PC-9 (cell line): ENCODE data around the gene PARVG. TPM values are rescaled to one million over a fixed set of nuclear protein-coding genes. Genes with fewer than 3 reads are reported as not detected.

Experiments
- BruUV-seq: library from RNA; stranded (reverse); fragments of 400-500 nt; replicated peaks from 2 replicates; lab custom pipeline; 2021; lab: Mats Ljungman, UMichigan
- CTCF ChIA-PET: fragments of 300-600 bp; sonication (Branson Sonifier 250); formaldehyde crosslinking; loops from one replicate; lab custom pipeline; 2022; ENCODE audit warnings: antibody characterized with exemption; lab: Charles Lee
- POLR2A ChIA-PET: fragments of 300-600 bp; sonication (Branson Sonifier 250); formaldehyde crosslinking; loops from one replicate; lab custom pipeline; 2022; ENCODE audit warnings: antibody characterized with exemption; ENCODE audit not compliant: unreplicated experiment; lab: Charles Lee
- DNase-seq, 2 experiments: peaks; one replicate each; pipeline versions ENCODE4 v3.0.0 to v3.0.0-alpha.2; 2015 to 2022; ENCODE audit warnings: mixed read lengths in 1 of 2
- H2AFZ ChIP-seq: fragments of 200-600 bp; sonication (generic); 2 replicates; pipeline ENCODE4 v1.8.1; 2017; ENCODE audit warnings: antibody characterized with exemption
- H3F3A ChIP-seq: fragments of 200-600 bp; sonication (generic); 2 replicates; pipeline ENCODE4 v1.8.1; 2017; ENCODE audit warnings: antibody characterized with exemption, mild to moderate bottlenecking, low read depth; ENCODE audit not compliant: insufficient read depth
- H3K27ac ChIP-seq: fragments of 200-600 bp; sonication (generic); 2 replicates; pipeline ENCODE4 v1.6.1; 2016; ENCODE audit warnings: mixed run types
- H3K27me3 ChIP-seq: fragments of 200-600 bp; sonication (generic); 2 replicates; pipeline ENCODE4 v1.6.1; 2016; ENCODE audit warnings: low read depth, mixed run types; ENCODE audit not compliant: insufficient read depth
- H3K36me3 ChIP-seq: fragments of 200-600 bp; sonication (generic); 2 replicates; pipeline ENCODE4 v1.6.1; 2016; ENCODE audit warnings: low read depth, mixed run types
- H3K4me1 ChIP-seq: fragments of 200-600 bp; sonication (generic); replicated peaks from 2 replicates; pipeline ENCODE4 v1.6.1; 2016; ENCODE audit warnings: mixed run types; ENCODE audit not compliant: insufficient read depth
- H3K4me2 ChIP-seq: fragments of 200-600 bp; sonication (generic); 2 replicates; pipeline ENCODE4 v1.6.1; 2017; ENCODE audit warnings: mixed run types
- H3K4me3 ChIP-seq: fragments of 200-600 bp; sonication (generic); 2 replicates; pipeline ENCODE4 v1.6.1; 2016; ENCODE audit warnings: mixed run types
- H3K79me2 ChIP-seq: fragments of 200-600 bp; sonication (generic); 2 replicates; pipeline ENCODE4 v1.6.1; 2017; ENCODE audit warnings: low read depth, mixed run types
- H3K9me2 ChIP-seq: fragments of 200-600 bp; sonication (generic); 2 replicates; pipeline ENCODE4 v1.8.1; 2017; ENCODE audit warnings: mild to moderate bottlenecking; ENCODE audit not compliant: insufficient read depth
- H3K9me3 ChIP-seq: fragments of 200-600 bp; sonication (generic); 2 replicates; pipeline ENCODE4 v1.8.1; 2016; ENCODE audit warnings: low read depth; ENCODE audit not compliant: insufficient read depth
- H4K20me1 ChIP-seq: fragments of 200-600 bp; sonication (generic); 2 replicates; pipeline ENCODE4 v1.8.1; 2017; ENCODE audit not compliant: insufficient read depth
- EZH2 ChIP-seq: fragments of 200-600 bp; sonication (generic); IDR thresholded peaks from 2 replicates; pipeline ENCODE4 v1.8.0; 2017; ENCODE audit warnings: antibody characterized with exemption, low read depth
- intact Hi-C: fragments of 100-400 bp; cut with micrococcal nuclease; formaldehyde crosslinking; loops from one replicate; pipeline ENCODE4 v1.10.0; 2022; ENCODE audit not compliant: unreplicated experiment
- total RNA-seq: library from RNA; stranded (reverse); gene quantifications from 2 replicates; pipeline ENCODE4 v1.2.3, GENCODE V29; 2021
- TF ChIP-seq, protein P1 (sequence below): fragments of 200-600 bp; sonication (generic); conservative IDR thresholded peaks from 2 replicates; pipeline ENCODE4 v1.6.1; 2017; ENCODE audit warnings: mixed run types, antibody characterized with exemption, mild to moderate bottlenecking, moderate library complexity

PARVG gene
- total RNA-seq, 1 experiment from 2014 or later: not detected

DNA sequence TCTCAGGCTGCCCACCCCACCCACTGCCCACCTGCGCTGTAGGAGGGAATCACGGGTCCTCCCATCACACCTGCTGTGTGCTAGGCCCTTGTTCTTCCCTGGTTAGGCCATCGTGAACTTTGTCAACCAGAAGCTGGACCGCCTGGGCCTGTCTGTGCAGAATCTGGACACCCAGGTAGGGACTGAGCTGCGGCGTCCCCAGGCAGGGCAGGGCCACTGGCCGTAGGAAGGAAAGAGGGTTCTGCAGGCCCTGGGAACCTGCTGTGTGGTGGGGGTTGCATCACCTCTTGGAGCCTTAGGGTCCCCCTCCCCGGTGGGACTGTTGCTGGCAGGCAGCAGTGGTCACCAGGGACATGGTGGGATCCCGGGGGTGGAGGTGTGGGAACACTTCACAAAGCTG is 15.5 kb downstream of the PARVG start:
- DNase-seq: no peak
- no peak overlapping the region for H3K4me2 ChIP-seq
- H3K27me3 ChIP-seq: peaks cover 63% of the 10 kb centered on the region
- no peak overlapping the region for H3K27ac ChIP-seq
- no peaks in the 10 kb centered on the region for H3K36me3 ChIP-seq
- BruUV-seq: no TSS peak
- POLR2A ChIA-PET: interaction anchor here (0.6 kb wide), 1 partner anchor 182 kb away, joined by 3 read pairs; no protein-coding TSS in a partner anchor
- H3K9me2 ChIP-seq: no peaks in the 10 kb centered on the region
- H3K9me3 ChIP-seq: no peaks in the 10 kb centered on the region
- H2AFZ ChIP-seq: no peak overlapping the region
- intact Hi-C loops: loop anchor here (10.0 kb wide), 1 partner anchor 429 kb away; no protein-coding TSS in a partner anchor
- H3K4me1 ChIP-seq: peaks cover 26% of the 10 kb centered on the region
- CTCF ChIA-PET: no interaction called here
- no peak overlapping the region for H3K4me3 ChIP-seq
- H3F3A ChIP-seq: peaks cover 28% of the 10 kb centered on the region; the same call in 1 of the 2 replicates
- TF ChIP-seq EZH2: no peak
- TF ChIP-seq, protein P1, sequence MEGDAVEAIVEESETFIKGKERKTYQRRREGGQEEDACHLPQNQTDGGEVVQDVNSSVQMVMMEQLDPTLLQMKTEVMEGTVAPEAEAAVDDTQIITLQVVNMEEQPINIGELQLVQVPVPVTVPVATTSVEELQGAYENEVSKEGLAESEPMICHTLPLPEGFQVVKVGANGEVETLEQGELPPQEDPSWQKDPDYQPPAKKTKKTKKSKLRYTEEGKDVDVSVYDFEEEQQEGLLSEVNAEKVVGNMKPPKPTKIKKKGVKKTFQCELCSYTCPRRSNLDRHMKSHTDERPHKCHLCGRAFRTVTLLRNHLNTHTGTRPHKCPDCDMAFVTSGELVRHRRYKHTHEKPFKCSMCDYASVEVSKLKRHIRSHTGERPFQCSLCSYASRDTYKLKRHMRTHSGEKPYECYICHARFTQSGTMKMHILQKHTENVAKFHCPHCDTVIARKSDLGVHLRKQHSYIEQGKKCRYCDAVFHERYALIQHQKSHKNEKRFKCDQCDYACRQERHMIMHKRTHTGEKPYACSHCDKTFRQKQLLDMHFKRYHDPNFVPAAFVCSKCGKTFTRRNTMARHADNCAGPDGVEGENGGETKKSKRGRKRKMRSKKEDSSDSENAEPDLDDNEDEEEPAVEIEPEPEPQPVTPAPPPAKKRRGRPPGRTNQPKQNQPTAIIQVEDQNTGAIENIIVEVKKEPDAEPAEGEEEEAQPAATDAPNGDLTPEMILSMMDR: no peak
- H3K79me2 ChIP-seq: no peaks in the 10 kb centered on the region
- H4K20me1 ChIP-seq: peaks cover 10% of the 10 kb centered on the region; the same call in 1 of the 2 replicates

DNA sequence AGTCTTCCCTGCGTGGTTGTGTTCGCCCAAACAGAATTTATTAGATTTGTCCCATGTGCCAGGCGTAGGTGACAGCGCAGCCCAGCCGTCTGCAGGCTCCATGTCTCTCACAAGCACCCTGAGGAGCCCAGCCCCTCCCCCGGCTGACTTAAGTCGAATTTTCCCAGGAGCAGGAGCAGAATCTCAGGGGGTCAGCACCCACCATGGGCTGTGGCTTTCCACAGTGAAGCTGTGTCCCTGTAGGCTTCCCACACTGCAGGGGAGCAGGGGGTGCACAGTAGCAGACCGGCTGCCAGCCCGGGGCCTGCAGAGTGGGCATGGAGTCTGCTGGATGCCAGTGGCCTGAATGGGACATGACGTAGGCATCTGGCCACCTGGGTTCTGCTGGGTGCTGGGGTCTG is 16.0 kb downstream of the PARVG start:
- peaks cover 10% of the 10 kb centered on the region; the same call in 1 of the 2 replicates for H4K20me1 ChIP-seq
- TF ChIP-seq, protein P1: no peak
- TF ChIP-seq EZH2: no peak
- no peak overlapping the region for H3K4me3 ChIP-seq
- CTCF ChIA-PET: no interaction called here
- no peaks in the 10 kb centered on the region for H3K9me2 ChIP-seq
- H3F3A ChIP-seq: peaks cover 23% of the 10 kb centered on the region; the same call in 1 of the 2 replicates
- POLR2A ChIA-PET: no interaction called here
- no TSS peak for BruUV-seq
- H3K27me3 ChIP-seq: peaks cover 68% of the 10 kb centered on the region
- no peak overlapping the region for H3K27ac ChIP-seq
- no peak overlapping the region for H2AFZ ChIP-seq
- intact Hi-C loops: loop anchor here (10.0 kb wide), 1 partner anchor 428 kb away; no protein-coding TSS in a partner anchor
- H3K4me2 ChIP-seq: no peak overlapping the region
- H3K4me1 ChIP-seq: peaks cover 25% of the 10 kb centered on the region
- H3K79me2 ChIP-seq: no peaks in the 10 kb centered on the region
- DNase-seq: no peak
- H3K36me3 ChIP-seq: no peaks in the 10 kb centered on the region
- no peaks in the 10 kb centered on the region for H3K9me3 ChIP-seq

DNA sequence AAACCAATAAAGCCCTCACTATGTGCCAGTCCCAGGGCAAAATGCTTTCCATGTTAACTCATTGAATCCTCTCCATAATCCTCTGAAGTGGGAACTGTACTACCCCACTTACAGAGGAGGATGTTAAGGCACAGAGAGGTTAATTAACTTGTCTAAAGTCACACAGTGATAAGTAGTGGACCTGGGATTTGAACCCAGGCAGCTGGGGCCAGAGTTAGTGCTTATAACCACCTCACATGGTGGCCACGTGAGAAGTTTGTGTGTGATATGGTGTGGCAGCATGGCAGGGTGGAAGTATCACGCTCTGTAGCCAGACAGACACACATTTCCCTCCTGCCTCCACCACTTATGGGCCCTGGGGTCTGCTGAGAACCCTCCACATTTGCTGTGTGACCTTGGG is 16.5 kb downstream of the PARVG start:
- no peak overlapping the region for H3K4me3 ChIP-seq
- H3K27me3 ChIP-seq: peaks cover 74% of the 10 kb centered on the region
- peaks cover 18% of the 10 kb centered on the region; the same call in 1 of the 2 replicates for H3F3A ChIP-seq
- no peaks in the 10 kb centered on the region for H3K79me2 ChIP-seq
- TF ChIP-seq, protein P1: no peak
- no peak for TF ChIP-seq EZH2
- H2AFZ ChIP-seq: no peak overlapping the region
- no peaks in the 10 kb centered on the region for H3K36me3 ChIP-seq
- no peaks in the 10 kb centered on the region for H3K9me2 ChIP-seq
- no TSS peak for BruUV-seq
- no peak overlapping the region for H3K4me2 ChIP-seq
- ChIA-PET POLR2A (no interaction called here), CTCF (no interaction called here)
- H4K20me1 ChIP-seq: peaks cover 10% of the 10 kb centered on the region; the same call in 1 of the 2 replicates
- peaks cover 19% of the 10 kb centered on the region for H3K4me1 ChIP-seq
- H3K27ac ChIP-seq: no peak overlapping the region
- no peak for DNase-seq
- H3K9me3 ChIP-seq: no peaks in the 10 kb centered on the region
- intact Hi-C loops: loop anchor here (10.0 kb wide), 1 partner anchor 428 kb away; no protein-coding TSS in a partner anchor
